Gastrocnemius medialis (tissue), 4 donors: Measurements from ENCODE around the gene ZNF622. TPM values are rescaled to one million over a fixed set of nuclear protein-coding genes. Genes with fewer than 3 reads are reported as not detected.
A peak's percentile ranks its signal among the peaks of the same experiment; 100 is the strongest.

Experiments used
- ATAC-seq, 2 donors: fragments of 150-250 bp; one replicate each; pipeline ENCODE4 v1.9.1; 2016
- DNase-seq, 2 donors: peaks; one replicate each; pipeline ENCODE4 v3.0.0-alpha.2; 2019
- H3K27ac ChIP-seq, 4 donors: fragments of 200-600 bp; sonication (generic); 1 replicate in 1 of 4; 2 replicates in 3 of 4; pipeline ENCODE4 v1.5.1; 2016 to 2018; ENCODE audit warnings: mild to moderate bottlenecking in 2 of 4, moderate library complexity in 1 of 4
- H3K27me3 ChIP-seq, 3 donors: fragments of 200-600 bp; sonication (generic) in 2 of 3; 1 replicate in 1 of 3; 2 replicates in 2 of 3; pipeline versions ENCODE4 v1.5.1 to v1.6.0; 2016 to 2019; ENCODE audit warnings: mild to moderate bottlenecking in 1 of 3, moderate library complexity in 1 of 3
- H3K36me3 ChIP-seq, 2 donors: fragments of 200-600 bp; sonication (generic) in 1 of 2; one replicate each; pipeline ENCODE4 v1.5.1; 2017 to 2018
- H3K4me1 ChIP-seq, 2 donors: fragments of 200-600 bp; sonication (generic) in 1 of 2; one replicate each; pipeline ENCODE4 v1.5.1; 2016 to 2017; ENCODE audit warnings: mild to moderate bottlenecking in 2 of 2
- H3K4me3 ChIP-seq, 4 donors: fragments of 200-600 bp; sonication (generic) in 3 of 4; 1 replicate in 1 of 4; 2 replicates in 3 of 4; pipeline ENCODE4 v1.5.1; 2016 to 2019; ENCODE audit warnings: mild to moderate bottlenecking in 2 of 4
- H3K9me3 ChIP-seq, 3 donors: fragments of 200-600 bp; sonication (generic) in 2 of 3; 1 replicate in 1 of 3; 2 replicates in 2 of 3; pipeline ENCODE4 v1.5.1; 2016 to 2019
- POLR2A ChIP-seq, 2 donors: fragments of 450-650 bp; IDR thresholded peaks; one replicate each; pipeline ENCODE4 v1.6.1; 2017; ENCODE audit warnings: antibody characterized with exemption in 2 of 2, mild to moderate bottlenecking in 2 of 2, moderate library complexity in 2 of 2
- in situ Hi-C, 4 donors: fragments of 200-750 bp; cut with MboI; loops; one replicate each; pipeline versions ENCODE4 v1.15.0 to v1.8.0; 2017; ENCODE audit warnings: low sequenced_read_pairs in 4 of 4
- intact Hi-C: fragments of 100-400 bp; cut with DNase I; formaldehyde crosslinking; loops from one replicate; pipeline ENCODE4 v1.15.1; 2023; ENCODE audit warnings: low total_unique reads
- total RNA-seq, 4 donors: library from RNA; depleted of rRNA; stranded (reverse); fragments of >200 nt; gene quantifications; one replicate each; pipeline versions ENCODE4 v1.1.0 to v1.2.3, GENCODE V29; 2016
- TF ChIP-seq, protein P1 (sequence below), 5 experiments: fragments of 450-650 bp in 3 of 5; fragments of 200-600 bp in 2 of 5; sonication (generic) in 2 of 5; IDR thresholded peaks in 4 of 5; conservative IDR thresholded peaks in 1 of 5; 1 replicate in 4 of 5; 2 replicates in 1 of 5; pipeline ENCODE4 v1.5.1; 2016 to 2019; ENCODE audit warnings: antibody characterized with exemption in 5 of 5, mild to moderate bottlenecking in 3 of 5, moderate library complexity in 3 of 5

ZNF622 gene
- total RNA-seq, 4 donors from 2014 or later: 44.8 to 150 (median 75.1) TPM

DNA sequence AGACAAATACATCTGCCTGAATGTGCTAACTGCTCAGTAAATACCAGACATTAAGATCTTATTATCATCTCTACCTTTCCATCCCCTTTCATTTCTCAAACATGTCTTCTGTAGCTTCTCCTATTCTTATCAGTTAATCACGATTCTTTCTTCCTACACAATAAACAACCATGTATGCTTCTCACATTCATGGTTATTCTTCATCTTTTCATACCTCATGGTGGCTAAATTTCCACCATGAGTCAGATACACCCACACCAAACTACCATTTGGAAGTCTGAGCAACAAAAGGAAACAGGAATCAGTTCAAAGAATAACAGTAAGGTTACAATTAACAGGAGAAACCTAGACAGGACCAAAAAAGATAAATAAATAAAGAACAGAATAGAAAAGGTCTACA lies 7.7 kb downstream of the ZNF622 start:
- Histone ChIP-seq H3K9me3 (no peaks in the 10 kb centered on the region), H3K4me3 (no peak overlapping the region), H3K4me1 (peaks cover 83 to 84% of the 10 kb centered on the region in 2 donors), H3K36me3 (peaks cover 0 to 25% of the 10 kb centered on the region in 2 donors), H3K27ac (peak overlapping the region; percentile 68 to 92 (median 76)), H3K27me3 (no peaks in the 10 kb centered on the region)
- in situ Hi-C loops (loop anchor here in 3 of 4 donors (5.0 to 25.0 kb wide), 3 partner anchors 94 to 729 kb away; no protein-coding TSS in a partner anchor), intact Hi-C loops (loop anchor here (2.0 to 10.0 kb wide), 4 partner anchors 93 to 317 kb away; no protein-coding TSS in a partner anchor)
- DNase-seq (no peak), ATAC-seq (no peak)
- TF ChIP-seq, protein P1, sequence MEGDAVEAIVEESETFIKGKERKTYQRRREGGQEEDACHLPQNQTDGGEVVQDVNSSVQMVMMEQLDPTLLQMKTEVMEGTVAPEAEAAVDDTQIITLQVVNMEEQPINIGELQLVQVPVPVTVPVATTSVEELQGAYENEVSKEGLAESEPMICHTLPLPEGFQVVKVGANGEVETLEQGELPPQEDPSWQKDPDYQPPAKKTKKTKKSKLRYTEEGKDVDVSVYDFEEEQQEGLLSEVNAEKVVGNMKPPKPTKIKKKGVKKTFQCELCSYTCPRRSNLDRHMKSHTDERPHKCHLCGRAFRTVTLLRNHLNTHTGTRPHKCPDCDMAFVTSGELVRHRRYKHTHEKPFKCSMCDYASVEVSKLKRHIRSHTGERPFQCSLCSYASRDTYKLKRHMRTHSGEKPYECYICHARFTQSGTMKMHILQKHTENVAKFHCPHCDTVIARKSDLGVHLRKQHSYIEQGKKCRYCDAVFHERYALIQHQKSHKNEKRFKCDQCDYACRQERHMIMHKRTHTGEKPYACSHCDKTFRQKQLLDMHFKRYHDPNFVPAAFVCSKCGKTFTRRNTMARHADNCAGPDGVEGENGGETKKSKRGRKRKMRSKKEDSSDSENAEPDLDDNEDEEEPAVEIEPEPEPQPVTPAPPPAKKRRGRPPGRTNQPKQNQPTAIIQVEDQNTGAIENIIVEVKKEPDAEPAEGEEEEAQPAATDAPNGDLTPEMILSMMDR (IDR thresholded peaks at IDR 0.05 in 4 of 5, conservative IDR thresholded peaks at IDR 0.05 in 1 of 5): no peak
- no peak for TF ChIP-seq POLR2A (IDR thresholded peaks at IDR 0.05)

DNA sequence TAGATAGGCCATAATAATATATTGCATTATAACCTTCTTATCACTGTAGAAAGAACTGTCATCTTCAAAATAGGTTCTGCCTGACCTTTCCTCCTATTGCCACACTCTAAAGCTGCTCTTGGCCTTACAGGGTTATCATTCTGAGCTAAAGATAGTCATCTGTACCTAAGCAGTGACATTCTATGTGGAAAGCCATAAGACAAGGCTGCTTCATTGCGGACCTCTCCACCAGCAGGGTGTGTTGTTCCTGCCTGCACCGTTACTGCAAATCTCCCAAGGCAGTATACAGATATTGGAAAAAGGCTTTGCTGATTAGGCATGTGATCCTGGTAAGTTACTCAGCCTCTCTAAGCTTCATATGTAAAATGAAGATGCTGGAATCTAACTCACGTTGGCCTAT lies 8.1 kb downstream of the ZNF622 start:
- Histone ChIP-seq H3K4me3 (no peak overlapping the region), H3K27me3 (no peaks in the 10 kb centered on the region), H3K36me3 (peaks cover 0 to 25% of the 10 kb centered on the region in 2 donors), H3K9me3 (no peaks in the 10 kb centered on the region), H3K4me1 (peaks cover 79 to 82% of the 10 kb centered on the region in 2 donors), H3K27ac (peak overlapping the region; percentile 68 to 92 (median 76))
- intact Hi-C loops: loop anchor here (2.0 to 10.0 kb wide), 4 partner anchors 93 to 317 kb away; no protein-coding TSS in a partner anchor
- DNase-seq (no peak), ATAC-seq (peak; percentile 44 to 65)
- TF ChIP-seq, protein P1 (IDR thresholded peaks at IDR 0.05 in 4 of 5, conservative IDR thresholded peaks at IDR 0.05 in 1 of 5): peak in 2 of 5 experiments; percentile 37 to 45
- peak; percentile 23 to 45 for TF ChIP-seq POLR2A (IDR thresholded peaks at IDR 0.05)
- in situ Hi-C loops: loop anchor here in 3 of 4 donors (5.0 to 25.0 kb wide), 3 partner anchors 95 to 730 kb away; no protein-coding TSS in a partner anchor

DNA sequence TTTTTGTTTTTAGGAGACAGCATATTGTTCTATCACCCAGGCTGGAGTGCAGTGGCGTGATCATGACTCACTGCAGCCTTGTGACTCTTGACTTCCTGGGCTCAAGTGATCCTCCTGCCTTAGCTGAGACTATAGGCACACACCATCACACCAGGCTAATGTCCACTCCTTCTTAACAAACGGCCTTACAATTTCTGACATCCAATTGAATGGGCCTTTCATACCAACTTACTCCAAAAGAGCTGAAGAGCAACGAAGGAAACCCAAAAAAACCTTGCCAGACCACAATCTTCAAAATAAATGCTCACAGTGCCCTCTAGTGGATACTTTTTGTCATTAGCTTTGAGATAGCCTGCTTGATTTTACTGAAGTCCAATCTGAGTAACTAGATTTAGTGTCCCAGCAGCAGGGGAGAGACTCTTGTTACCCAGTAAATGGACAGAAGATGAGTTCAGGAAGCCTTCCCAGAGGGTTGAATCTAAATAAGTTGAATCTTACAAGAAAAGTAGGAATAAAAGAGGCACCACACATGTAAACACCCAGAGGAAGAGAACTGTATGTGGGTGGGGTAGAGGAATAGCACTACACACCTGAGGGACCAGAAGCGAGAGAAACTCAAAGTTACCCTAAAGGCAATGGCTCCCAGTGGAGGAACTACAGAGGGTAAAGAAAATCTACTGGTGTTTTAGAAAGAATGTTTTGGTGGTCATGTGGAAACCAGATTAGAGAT lies 9.3 kb downstream of the ZNF622 start:
- ATAC-seq (peak; percentile 61 to 84), DNase-seq (peak in 1 of 2 donors; percentile 67)
- Histone ChIP-seq H3K9me3 (no peaks in the 10 kb centered on the region), H3K4me3 (no peak overlapping the region), H3K4me1 (peaks cover 67 to 71% of the 10 kb centered on the region in 2 donors), H3K27ac (peak overlapping the region; percentile 68 to 92 (median 76)), H3K27me3 (no peaks in the 10 kb centered on the region), H3K36me3 (peaks cover 0 to 30% of the 10 kb centered on the region in 2 donors)
- TF ChIP-seq, protein P1 (IDR thresholded peaks at IDR 0.05 in 4 of 5, conservative IDR thresholded peaks at IDR 0.05 in 1 of 5): peak; percentile 34 to 79 (median 73)
- peak in 1 of 2 donors; percentile 6 for TF ChIP-seq POLR2A (IDR thresholded peaks at IDR 0.05)
- intact Hi-C loops: loop anchor here (2.0 to 10.0 kb wide), 4 partner anchors 95 to 319 kb away; no protein-coding TSS in a partner anchor
- in situ Hi-C loops: loop anchor here in 3 of 4 donors (5.0 to 25.0 kb wide), 3 partner anchors 96 to 731 kb away; no protein-coding TSS in a partner anchor

DNA sequence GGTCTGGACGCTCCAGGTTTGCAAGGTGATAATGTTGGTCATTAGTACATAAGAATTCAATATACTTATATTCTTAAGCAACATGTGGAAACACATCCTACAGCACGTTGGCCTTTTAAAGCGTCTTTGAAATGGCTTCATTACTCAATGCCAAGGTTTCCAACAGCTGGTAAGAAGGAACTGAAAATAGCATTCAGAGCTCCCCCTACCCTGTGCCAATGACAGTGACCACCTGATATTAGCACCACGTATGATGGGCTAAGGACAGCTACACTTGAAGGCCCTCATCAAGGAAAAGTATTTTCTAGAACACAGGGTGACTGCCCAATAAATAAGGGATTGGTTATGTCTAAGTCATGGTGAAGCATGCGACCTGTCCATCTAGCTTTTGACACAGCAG lies 9.9 kb downstream of the ZNF622 start:
- TF ChIP-seq POLR2A (IDR thresholded peaks at IDR 0.05): no peak
- TF ChIP-seq, protein P1 (IDR thresholded peaks at IDR 0.05 in 4 of 5, conservative IDR thresholded peaks at IDR 0.05 in 1 of 5): no peak
- ATAC-seq (peak in 1 of 2 donors; percentile 50), DNase-seq (no peak)
- Histone ChIP-seq H3K9me3 (no peaks in the 10 kb centered on the region), H3K4me3 (no peak overlapping the region), H3K27ac (peak overlapping the region; percentile 68 to 92 (median 76)), H3K36me3 (peaks cover 0 to 32% of the 10 kb centered on the region in 2 donors), H3K27me3 (no peaks in the 10 kb centered on the region), H3K4me1 (peaks cover 62 to 65% of the 10 kb centered on the region in 2 donors)
- intact Hi-C loops: loop anchor here (2.0 to 10.0 kb wide), 4 partner anchors 95 to 319 kb away; no protein-coding TSS in a partner anchor
- in situ Hi-C loops: loop anchor here in 3 of 4 donors (5.0 to 25.0 kb wide), 3 partner anchors 97 to 732 kb away; no protein-coding TSS in a partner anchor
